PC-9 (cell line): Measurements from ENCODE around the gene PTGR3. TPM values are rescaled to one million over a fixed set of nuclear protein-coding genes. Genes with fewer than 3 reads are reported as not detected.
A peak's percentile ranks its signal among the peaks of the same experiment; 100 is the strongest.

ENCODE experiments used
- BruUV-seq: library from RNA; stranded (reverse); fragments of 400-500 nt; replicated peaks from 2 replicates; lab custom pipeline; 2021; lab: Mats Ljungman, UMichigan
- CTCF ChIA-PET: fragments of 300-600 bp; sonication (Branson Sonifier 250); formaldehyde crosslinking; loops from one replicate; lab custom pipeline; 2022; ENCODE audit warnings: antibody characterized with exemption; lab: Charles Lee
- POLR2A ChIA-PET: fragments of 300-600 bp; sonication (Branson Sonifier 250); formaldehyde crosslinking; loops from one replicate; lab custom pipeline; 2022; ENCODE audit warnings: antibody characterized with exemption; ENCODE audit not compliant: unreplicated experiment; lab: Charles Lee
- DNase-seq, 2 experiments: peaks; one replicate each; pipeline versions ENCODE4 v3.0.0 to v3.0.0-alpha.2; 2015 to 2022; ENCODE audit warnings: mixed read lengths in 1 of 2
- H2AFZ ChIP-seq: fragments of 200-600 bp; sonication (generic); 2 replicates; pipeline ENCODE4 v1.8.1; 2017; ENCODE audit warnings: antibody characterized with exemption
- H3F3A ChIP-seq: fragments of 200-600 bp; sonication (generic); 2 replicates; pipeline ENCODE4 v1.8.1; 2017; ENCODE audit warnings: antibody characterized with exemption, mild to moderate bottlenecking, low read depth; ENCODE audit not compliant: insufficient read depth
- H3K27ac ChIP-seq: fragments of 200-600 bp; sonication (generic); 2 replicates; pipeline ENCODE4 v1.6.1; 2016; ENCODE audit warnings: mixed run types
- H3K27me3 ChIP-seq: fragments of 200-600 bp; sonication (generic); 2 replicates; pipeline ENCODE4 v1.6.1; 2016; ENCODE audit warnings: low read depth, mixed run types; ENCODE audit not compliant: insufficient read depth
- H3K36me3 ChIP-seq: fragments of 200-600 bp; sonication (generic); 2 replicates; pipeline ENCODE4 v1.6.1; 2016; ENCODE audit warnings: low read depth, mixed run types
- H3K4me1 ChIP-seq: fragments of 200-600 bp; sonication (generic); replicated peaks from 2 replicates; pipeline ENCODE4 v1.6.1; 2016; ENCODE audit warnings: mixed run types; ENCODE audit not compliant: insufficient read depth
- H3K4me2 ChIP-seq: fragments of 200-600 bp; sonication (generic); 2 replicates; pipeline ENCODE4 v1.6.1; 2017; ENCODE audit warnings: mixed run types
- H3K4me3 ChIP-seq: fragments of 200-600 bp; sonication (generic); 2 replicates; pipeline ENCODE4 v1.6.1; 2016; ENCODE audit warnings: mixed run types
- H3K79me2 ChIP-seq: fragments of 200-600 bp; sonication (generic); 2 replicates; pipeline ENCODE4 v1.6.1; 2017; ENCODE audit warnings: low read depth, mixed run types
- H3K9me2 ChIP-seq: fragments of 200-600 bp; sonication (generic); 2 replicates; pipeline ENCODE4 v1.8.1; 2017; ENCODE audit warnings: mild to moderate bottlenecking; ENCODE audit not compliant: insufficient read depth
- H3K9me3 ChIP-seq: fragments of 200-600 bp; sonication (generic); 2 replicates; pipeline ENCODE4 v1.8.1; 2016; ENCODE audit warnings: low read depth; ENCODE audit not compliant: insufficient read depth
- H4K20me1 ChIP-seq: fragments of 200-600 bp; sonication (generic); 2 replicates; pipeline ENCODE4 v1.8.1; 2017; ENCODE audit not compliant: insufficient read depth
- CTCF ChIP-seq: fragments of 200-600 bp; sonication (generic); conservative IDR thresholded peaks from 2 replicates; pipeline ENCODE4 v1.6.1; 2017; ENCODE audit warnings: mixed run types, antibody characterized with exemption, mild to moderate bottlenecking, moderate library complexity
- EZH2 ChIP-seq: fragments of 200-600 bp; sonication (generic); IDR thresholded peaks from 2 replicates; pipeline ENCODE4 v1.8.0; 2017; ENCODE audit warnings: antibody characterized with exemption, low read depth
- intact Hi-C: fragments of 100-400 bp; cut with micrococcal nuclease; formaldehyde crosslinking; loops from one replicate; pipeline ENCODE4 v1.10.0; 2022; ENCODE audit not compliant: unreplicated experiment
- total RNA-seq: library from RNA; stranded (reverse); gene quantifications from 2 replicates; pipeline ENCODE4 v1.2.3, GENCODE V29; 2021

The PTGR3 gene
- total RNA-seq, 1 experiment from 2014 or later, result 38.4 TPM

GRCh38 chr18:75183524-75183923 is 25.4 kb downstream of the PTGR3 start:
- Histone ChIP-seq H3K27me3 (no peaks in the 10 kb centered on the region), H3K4me3 (no peak overlapping the region), H3K9me2 (no peaks in the 10 kb centered on the region), H3K79me2 (no peaks in the 10 kb centered on the region), H3K36me3 (no peaks in the 10 kb centered on the region), H4K20me1 (no peaks in the 10 kb centered on the region), H3K4me2 (peak overlapping the region; percentile 59), H3F3A (peaks cover 4% of the 10 kb centered on the region; the same call in 1 of the 2 replicates), H3K4me1 (peaks cover 18% of the 10 kb centered on the region), H3K9me3 (no peaks in the 10 kb centered on the region), H3K27ac (0 out of 2 replicates have a peak overlapping the region, but pooled peaks have one; percentile 5), H2AFZ (no peak overlapping the region)
- no peak for TF ChIP-seq EZH2
- no peak for TF ChIP-seq CTCF
- ChIA-PET POLR2A (no interaction called here), CTCF (interaction anchor here (0.7 kb wide), 1 partner anchor 171 kb away, joined by 4 read pairs; no protein-coding TSS in a partner anchor)
- intact Hi-C loops, result loop anchor here (1.0 kb wide), 1 partner anchor 26 kb away; the partner anchor contains the start of gene PTGR3
- BruUV-seq, result no TSS peak
- peak; percentile 61 to 96 for DNase-seq

GRCh38 chr18:75179819-75180600 is 28.9 kb downstream of the PTGR3 start:
- Histone ChIP-seq H3K27me3 (no peaks in the 10 kb centered on the region), H4K20me1 (no peaks in the 10 kb centered on the region), H3K4me3 (no peak overlapping the region), H2AFZ (no peak overlapping the region), H3K4me2 (no peak overlapping the region), H3K4me1 (peaks cover 18% of the 10 kb centered on the region), H3K79me2 (no peaks in the 10 kb centered on the region), H3K9me2 (no peaks in the 10 kb centered on the region), H3K36me3 (no peaks in the 10 kb centered on the region), H3K9me3 (no peaks in the 10 kb centered on the region), H3F3A (peaks cover 4% of the 10 kb centered on the region; the same call in 1 of the 2 replicates), H3K27ac (no peak overlapping the region)
- ChIA-PET CTCF (no interaction called here), POLR2A (no interaction called here)
- DNase-seq, result no peak
- intact Hi-C loops, result no loop called here
- BruUV-seq, result no TSS peak
- TF ChIP-seq EZH2 (no peak), CTCF (no peak)

- no peak overlapping the region for H3K27ac ChIP-seq
- DNase-seq, result no peak
- no peaks in the 10 kb centered on the region for H3K9me3 ChIP-seq
- no peaks in the 10 kb centered on the region for H3K27me3 ChIP-seq
- TF ChIP-seq CTCF (no peak), EZH2 (no peak)
- H3K9me2 ChIP-seq, result no peaks in the 10 kb centered on the region
- intact Hi-C loops, result no loop called here
- H3K36me3 ChIP-seq, result no peaks in the 10 kb centered on the region
- H3K4me1 ChIP-seq, result peaks cover 10% of the 10 kb centered on the region
- no peaks in the 10 kb centered on the region for H3K79me2 ChIP-seq
- no peak overlapping the region for H3K4me2 ChIP-seq
- H2AFZ ChIP-seq, result no peak overlapping the region
- ChIA-PET POLR2A (no interaction called here), CTCF (no interaction called here)
- H3K4me3 ChIP-seq, result no peak overlapping the region
- BruUV-seq, result no TSS peak
- no peaks in the 10 kb centered on the region for H4K20me1 ChIP-seq
- H3F3A ChIP-seq, result no peaks in the 10 kb centered on the region
Observed at GRCh38 chr18:75178376-75178775, 30.6 kb downstream of the PTGR3 start.
